Heart right ventricle (tissue), 16 donors: ENCODE results near the gene ZCCHC17. TPM values are rescaled to one million over a fixed set of nuclear protein-coding genes. Genes with fewer than 3 reads are reported as not detected.
"Not testable (repeated sequence)": the region's sequence is repeated elsewhere in the genome, so short reads cannot be mapped to it uniquely, and the experiment has no call there.

ENCODE experiments used
- ATAC-seq, 8 donors: fragments of 200-7000 bp; cut with Tn5 transposase; one replicate each; pipeline ENCODE4 v1.9.1; 2020; ENCODE audit warnings: mild to moderate bottlenecking in 8 of 8, moderate library complexity in 8 of 8, moderate number of reproducible peaks in 1 of 8
- DNase-seq, 2 donors: peaks; one replicate each; pipeline ENCODE4 v3.0.0-alpha.2; 2020
- H3K27ac ChIP-seq, 10 donors: fragments of 200-600 bp; sonication (generic) in 2 of 10; one replicate each; pipeline versions ENCODE4 v1.5.0 to v1.8.0; 2020 to 2022; ENCODE audit warnings: mild to moderate bottlenecking in 3 of 10
- H3K27me3 ChIP-seq, 7 donors: fragments of 200-600 bp; one replicate each; pipeline ENCODE4 v1.8.0; 2021 to 2022; ENCODE audit warnings: mild to moderate bottlenecking in 2 of 7
- H3K36me3 ChIP-seq, 9 donors: fragments of 200-600 bp; sonication (generic) in 1 of 9; one replicate each; pipeline versions ENCODE4 v1.5.0 to v1.8.0; 2020 to 2022; ENCODE audit warnings: mild to moderate bottlenecking in 2 of 9
- H3K4me1 ChIP-seq, 9 donors: fragments of 200-600 bp; sonication (generic) in 1 of 9; one replicate each; pipeline versions ENCODE4 v1.5.0 to v1.8.0; 2020 to 2022; ENCODE audit warnings: mild to moderate bottlenecking in 4 of 9
- H3K4me3 ChIP-seq, 10 donors: fragments of 200-600 bp; sonication (generic) in 2 of 10; one replicate each; pipeline versions ENCODE4 v1.5.0 to v1.8.0; 2020 to 2022; ENCODE audit warnings: mild to moderate bottlenecking in 7 of 10, moderate library complexity in 2 of 10
- H3K9me3 ChIP-seq, 11 donors: fragments of 200-600 bp in 10 of 11; sonication (generic) in 2 of 11; one replicate each; pipeline versions ENCODE4 v1.5.0 to v1.8.0; 2013 to 2022; ENCODE audit warnings: mild to moderate bottlenecking in 2 of 11, control low read depth in 1 of 11, moderate library complexity in 1 of 11
- CTCF ChIP-seq, 9 donors: fragments of 200-600 bp; sonication (generic) in 2 of 9; IDR thresholded peaks; one replicate each; pipeline versions ENCODE4 v1.5.0 to v1.8.0; 2021 to 2022; ENCODE audit warnings: antibody characterized with exemption in 9 of 9, mild to moderate bottlenecking in 5 of 9, moderate library complexity in 1 of 9
- WGBS, 2 donors: extraction: QIAGEN DNeasy Blood & Tissue Kit; methylation state at CpG; one replicate each; pipeline ENCODE4 v1.1.7; 2013; ENCODE audit warnings: inconsistent platforms in 1 of 2; 5-methylcytosine and 5-hydroxymethylcytosine counted together
- intact Hi-C, 10 donors: fragments of 100-400 bp; cut with DNase I; formaldehyde crosslinking; loops; one replicate each; pipeline versions ENCODE4 v1.11.1 to v1.14.2; 2022
- polyA plus RNA-seq, 2 donors: library from polyadenylated mRNA; stranded (reverse); fragments of 200-250 nt; gene quantifications; one replicate each; pipeline ENCODE4 v1.2.3, GENCODE V29; 2013
- total RNA-seq, 10 donors: library from RNA; stranded (reverse); fragmentation: NEBNext Ultra II Directional in 3 of 10; extraction: Animal tissue kit (Norgen Biotek cat#: 25700) in 3 of 10; gene quantifications; one replicate each; pipeline versions ENCODE4 v1.2.1 to v1.2.4, GENCODE V29; 2021 to 2023
- donor health status: Arrhythmogenic right ventricular cardiomyopathy.
- donor health status: ischemic (EF 13 %, LVEDD 7.1; RV severe dilation, severe dysfunction).
- donor health status: healthy with polysubstance abuse.
- donor health status: DM: no; HTN: yes; CAD: no.
- donor health status: DM: no; HTN: no; CAD: no.
- donor health status: ischemic (EF 25% LVEDD 6.9; RV normal size, moderate dysfunction).
- donor health status: ischemic (EF 25% LVEDD 5.7; RV mildly dilated, moderate dysfunction).
- donor health status: healthy.
- donor health status: DM: yes; HTN: yes; CAD: no.
- donor health status: Ischemic cardiomyopathy.
- donor health status: ischemic (EF 35%, LVEDD 5.7; RV mildly dilated, moderate dysfunction).
- donor health status: nonischemic (EF 11% LVEDD 7.7; RV severe dilation, severe dysfunction).
- donor health status: DM: yes; HTN: yes; CAD: no.
- donor health status: PGD.
- donor health status: ischemic (EF 29% LVEDD 5.4; RV normal size, mild dysfunction).
- donor health status: nonischemic (EF 23%, LVEDD 6.1; RV moderate dilation, normal function).

The ZCCHC17 gene
- total and polyA plus RNA-seq, 12 donors = 10.0 to 26.6 (median 14.2) TPM

GRCh38 chr1:31264790-31265386 is 31.9 kb upstream of the ZCCHC17 start:
- peak in 7 of 8 donors; percentile 42 to 88 (median 70) for ATAC-seq

GRCh38 chr1:31266547-31266946 is 30.3 kb upstream of the ZCCHC17 start:
- DNase-seq (no peak), ATAC-seq (no peak)
- intact Hi-C loops = no loop called here
- Histone ChIP-seq H3K27ac (no peak overlapping the region), H3K9me3 (no peaks in the 10 kb centered on the region), H3K27me3 (no peaks in the 10 kb centered on the region), H3K4me1 (peaks cover 0 to 11% (median 0%) of the 10 kb centered on the region in 9 donors), H3K36me3 (peaks cover 0 to 100% (median 34%) of the 10 kb centered on the region in 9 donors), H3K4me3 (no peak overlapping the region)
- WGBS, 2 donors = 86 to 93% methylated on average over 2 of the region's 2 CpGs
- TF ChIP-seq CTCF (IDR thresholded peaks at IDR 0.05) = no peak

More at GRCh38 chr1:31264790-31265386, 31.9 kb upstream of the ZCCHC17 start:
- TF ChIP-seq CTCF (IDR thresholded peaks at IDR 0.05) = no peak
- Histone ChIP-seq H3K4me1 (peaks cover 0 to 11% (median 0%) of the 10 kb centered on the region in 9 donors), H3K4me3 (no peak overlapping the region), H3K27me3 (no peaks in the 10 kb centered on the region), H3K9me3 (no peaks in the 10 kb centered on the region), H3K27ac (peak overlapping the region in 4 of 10 donors; percentile 1 to 37 (median 16)), H3K36me3 (peaks cover 0 to 100% (median 46%) of the 10 kb centered on the region in 9 donors)
- DNase-seq = peak; percentile 15 to 32
- intact Hi-C loops = no loop called here
- WGBS, 2 donors = 68 to 85% methylated on average over 1 of the region's 1 CpG

- H3K4me3 ChIP-seq = no peak overlapping the region
- 51 to 54% methylated on average over 3 of the region's 3 CpGs for WGBS, 2 donors
- no peak for DNase-seq
- TF ChIP-seq CTCF (IDR thresholded peaks at IDR 0.05) = no peak
- peaks cover 0 to 9% (median 0%) of the 10 kb centered on the region in 9 donors for H3K4me1 ChIP-seq
- H3K9me3 ChIP-seq = no peaks in the 10 kb centered on the region
- intact Hi-C loops = loop anchor here in 1 of 10 donors (10.0 kb wide), 1 partner anchor 88 kb away; no protein-coding TSS in a partner anchor
- peaks cover 0 to 99% (median 26%) of the 10 kb centered on the region in 9 donors for H3K36me3 ChIP-seq
- no peaks in the 10 kb centered on the region for H3K27me3 ChIP-seq
- no peak overlapping the region for H3K27ac ChIP-seq
- peak in 1 of 8 donors; percentile 27 for ATAC-seq
Measured at GRCh38 chr1:31272369-31272768, 24.5 kb upstream of the ZCCHC17 start.

GRCh38 chr1:31273619-31274018 is 23.2 kb upstream of the ZCCHC17 start:
- H3K9me3 ChIP-seq = no peaks in the 10 kb centered on the region
- intact Hi-C loops = loop anchor here in 1 of 10 donors (10.0 kb wide), 1 partner anchor 89 kb away; no protein-coding TSS in a partner anchor
- DNase-seq (no peak), ATAC-seq (no peak)
- H3K27me3 ChIP-seq = no peaks in the 10 kb centered on the region
- H3K4me3 ChIP-seq = no peak overlapping the region
- H3K36me3 ChIP-seq = peaks cover 0 to 99% (median 29%) of the 10 kb centered on the region in 9 donors
- peaks cover 0 to 9% (median 0%) of the 10 kb centered on the region in 9 donors for H3K4me1 ChIP-seq
- no peak for TF ChIP-seq CTCF (IDR thresholded peaks at IDR 0.05)
- no peak overlapping the region for H3K27ac ChIP-seq
- 89 to 96% methylated on average over 2 of the region's 2 CpGs for WGBS, 2 donors

GRCh38 chr1:31282426-31282825 is 14.4 kb upstream of the ZCCHC17 start:
- H3K27ac ChIP-seq, H3K9me3 ChIP-seq, DNase-seq, ATAC-seq, H3K27me3 ChIP-seq, intact Hi-C loops, H3K4me1 ChIP-seq, H3K4me3 ChIP-seq: not testable (repeated sequence)
- 94% methylated on average over 9 of the region's 9 CpGs for WGBS, 2 donors
- H3K36me3 ChIP-seq = peaks cover 0 to 100% (median 59%) of the 10 kb centered on the region in 9 donors

- H3K36me3 ChIP-seq = peaks cover 0 to 100% (median 65%) of the 10 kb centered on the region in 9 donors
- H3K9me3 ChIP-seq, H3K4me3 ChIP-seq, ATAC-seq, H3K4me1 ChIP-seq, H3K27ac ChIP-seq, intact Hi-C loops, DNase-seq, H3K27me3 ChIP-seq: not testable (repeated sequence)
- WGBS, 2 donors = 97 to 99% methylated on average over 4 of the region's 4 CpGs
Measured at GRCh38 chr1:31287791-31288190, 9.0 kb upstream of the ZCCHC17 start.
